RWPE2 (cell line): Measurements from ENCODE around the gene PTPRD.

Source experiments
- ATAC-seq: fragments of 200-7000 bp; cut with Tn5 transposase; 3 replicates; pipeline ENCODE4 v1.9.1; 2021; ENCODE audit warnings: low read depth
- DNase-seq: peaks from one replicate; pipeline ENCODE4 v3.0.0-alpha.2; 2020; ENCODE audit warnings: low spot score
- H3K27ac ChIP-seq: fragments of 450-650 bp; 2 replicates; pipeline ENCODE4 v1.5.1; 2017; ENCODE audit warnings: mild to moderate bottlenecking; ENCODE audit not compliant: poor library complexity, severe bottlenecking
- H3K27me3 ChIP-seq: fragments of 250-450 bp; sonication (Bioruptor Pico); 2 replicates; pipeline ENCODE4 v1.5.1; 2021; ENCODE audit warnings: mild to moderate bottlenecking, moderate library complexity; ENCODE audit not compliant: insufficient read depth, poor library complexity, severe bottlenecking
- H3K36me3 ChIP-seq: fragments of 250-450 bp; sonication (Bioruptor Pico); 2 replicates; pipeline ENCODE4 v1.5.1; 2020; ENCODE audit warnings: low read depth, mild to moderate bottlenecking, moderate library complexity
- H3K4me1 ChIP-seq: fragments of 250-450 bp; sonication (Bioruptor Pico); 2 replicates; pipeline ENCODE4 v1.5.1; 2021; ENCODE audit warnings: mild to moderate bottlenecking, moderate library complexity; ENCODE audit not compliant: insufficient read depth, poor library complexity, severe bottlenecking
- H3K4me3 ChIP-seq: fragments of 250-450 bp; sonication (Bioruptor Pico); 2 replicates; pipeline ENCODE4 v1.5.1; 2021; ENCODE audit warnings: mild to moderate bottlenecking, moderate library complexity; ENCODE audit not compliant: severe bottlenecking
- H3K9me3 ChIP-seq: fragments of 250-450 bp; sonication (Bioruptor Pico); 2 replicates; pipeline ENCODE4 v1.5.1; 2021; ENCODE audit warnings: mild to moderate bottlenecking, moderate library complexity; ENCODE audit not compliant: severe bottlenecking
- CTCF ChIP-seq: fragments of 450-650 bp; IDR thresholded peaks from one replicate; pipeline ENCODE4 v1.5.1; 2017; ENCODE audit warnings: mild to moderate bottlenecking, moderate library complexity; ENCODE audit not compliant: poor library complexity, severe bottlenecking

PTPRD gene

GRCh38 chr9:10272830-10273229, 340.0 kb downstream of the PTPRD start:
- TF ChIP-seq CTCF: no peak
- Histone ChIP-seq H3K4me1 (peaks cover 6% of the 10 kb centered on the region), H3K4me3 (no peak overlapping the region), H3K9me3 (no peaks in the 10 kb centered on the region), H3K27ac (no peak overlapping the region), H3K36me3 (no peaks in the 10 kb centered on the region), H3K27me3 (peaks cover 5% of the 10 kb centered on the region)
- ATAC-seq (no peak), DNase-seq (no peak)

- Histone ChIP-seq H3K36me3 (no peaks in the 10 kb centered on the region), H3K9me3 (no peaks in the 10 kb centered on the region), H3K27ac (no peak overlapping the region), H3K27me3 (peaks cover 5% of the 10 kb centered on the region), H3K4me3 (no peak overlapping the region), H3K4me1 (peaks cover 6% of the 10 kb centered on the region)
- peak; percentile 74 for TF ChIP-seq CTCF
- DNase-seq (no peak), ATAC-seq (peak; percentile 66)
Observed at GRCh38 chr9:10268531-10269485, 344.0 kb downstream of the PTPRD start.

DNA sequence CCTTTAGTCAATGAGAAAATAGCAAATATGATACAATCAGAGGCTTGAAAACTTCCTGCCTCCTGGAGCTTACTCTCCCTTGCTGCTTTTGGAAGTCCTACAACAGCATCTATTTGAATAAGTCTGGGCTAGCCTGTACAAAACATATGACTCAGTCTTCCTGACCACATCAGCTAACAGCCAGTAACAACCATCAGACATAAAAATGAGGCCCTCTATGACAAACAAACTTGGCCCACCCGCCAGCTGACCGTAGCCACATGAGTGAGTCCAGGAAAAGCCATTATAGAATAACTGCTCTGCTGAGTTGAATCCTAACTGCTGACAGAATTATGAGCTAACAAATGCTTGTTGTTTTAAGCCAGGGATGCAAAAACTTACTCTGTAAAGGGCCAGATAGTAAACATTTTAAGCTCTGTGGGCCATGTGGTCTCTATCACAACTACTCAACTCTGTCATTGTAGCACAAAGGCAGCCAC, 347.6 kb downstream of the PTPRD start:
- H3K4me3 ChIP-seq: no peak overlapping the region
- DNase-seq (no peak), ATAC-seq (peak; percentile 88)
- H3K4me1 ChIP-seq: peaks cover 6% of the 10 kb centered on the region
- no peaks in the 10 kb centered on the region for H3K27me3 ChIP-seq
- H3K9me3 ChIP-seq: no peaks in the 10 kb centered on the region
- no peaks in the 10 kb centered on the region for H3K36me3 ChIP-seq
- TF ChIP-seq CTCF: no peak
- H3K27ac ChIP-seq: no peak overlapping the region

- Histone ChIP-seq H3K4me3 (no peak overlapping the region), H3K27me3 (no peaks in the 10 kb centered on the region), H3K36me3 (no peaks in the 10 kb centered on the region), H3K27ac (no peak overlapping the region), H3K9me3 (no peaks in the 10 kb centered on the region), H3K4me1 (no peaks in the 10 kb centered on the region)
- no peak for DNase-seq
- no peak for TF ChIP-seq CTCF
- ATAC-seq: no peak
Observed at GRCh38 chr9:10260501-10260900, 352.3 kb downstream of the PTPRD start.

- H3K27ac ChIP-seq: no peak overlapping the region
- ATAC-seq: no peak
- no peaks in the 10 kb centered on the region for H3K27me3 ChIP-seq
- DNase-seq: no peak
- H3K4me1 ChIP-seq: no peaks in the 10 kb centered on the region
- no peak for TF ChIP-seq CTCF
- no peak overlapping the region for H3K4me3 ChIP-seq
- no peaks in the 10 kb centered on the region for H3K9me3 ChIP-seq
- no peaks in the 10 kb centered on the region for H3K36me3 ChIP-seq
Observed at GRCh38 chr9:10259668-10260067, 353.1 kb downstream of the PTPRD start.
